NCI-H748 (cell line): ENCODE data around the gene TGFBI.

Source experiments
- DNase-seq: peaks from one replicate; lab custom pipeline; 2025; ENCODE audit not compliant: unreplicated experiment; lab: John Stamatoyannopoulos, UW

The TGFBI gene

DNA sequence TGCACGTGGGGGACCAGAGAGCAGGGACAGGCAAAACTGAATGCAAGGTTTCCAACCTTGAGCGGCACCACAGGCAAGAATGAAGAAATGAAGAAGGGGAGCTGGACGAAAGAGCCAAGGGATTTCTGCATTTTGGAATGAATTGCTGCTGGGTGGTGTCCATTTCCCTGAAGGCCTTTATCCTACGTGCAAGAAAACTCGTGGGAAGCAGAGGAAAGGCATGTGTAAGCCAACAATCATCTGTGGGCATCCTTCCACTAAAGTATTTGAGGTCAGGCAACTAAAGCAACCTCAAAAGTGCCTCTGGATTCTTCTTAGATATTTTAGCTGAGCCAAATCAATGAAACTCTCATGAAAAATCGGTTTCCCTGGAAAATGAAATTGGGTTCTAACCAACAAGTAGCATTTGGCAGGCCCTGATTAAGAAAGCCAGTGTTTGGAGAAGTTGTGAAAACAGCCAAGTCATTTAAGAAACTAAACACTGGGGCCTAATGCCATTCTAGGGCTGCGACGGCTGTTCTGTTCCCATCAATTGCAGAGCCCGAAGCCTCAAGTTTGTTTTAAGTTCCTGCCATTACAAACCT lies 4.7 kb upstream of the TGFBI start:
- DNase-seq: no peak

DNA sequence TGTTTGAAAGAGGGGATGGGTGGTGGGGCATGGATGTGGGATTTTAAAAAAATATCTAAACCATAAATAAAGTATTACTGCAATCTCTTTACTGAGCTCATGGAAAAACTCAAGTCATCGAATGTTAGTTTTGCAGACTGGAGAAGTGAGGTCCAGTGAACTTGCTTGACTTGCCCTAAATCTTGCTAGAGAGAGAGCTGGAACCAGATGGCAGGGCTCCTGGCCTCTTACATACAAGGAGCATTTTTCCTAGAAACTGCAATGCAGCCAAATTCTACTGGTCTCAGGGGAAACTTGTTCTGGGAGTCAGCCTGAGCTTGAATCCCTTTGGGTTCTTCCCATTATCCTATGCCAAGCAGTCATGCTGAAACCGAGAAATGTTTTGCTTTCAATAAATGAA lies 2.9 kb upstream of the TGFBI start:
- DNase-seq: no peak

DNA sequence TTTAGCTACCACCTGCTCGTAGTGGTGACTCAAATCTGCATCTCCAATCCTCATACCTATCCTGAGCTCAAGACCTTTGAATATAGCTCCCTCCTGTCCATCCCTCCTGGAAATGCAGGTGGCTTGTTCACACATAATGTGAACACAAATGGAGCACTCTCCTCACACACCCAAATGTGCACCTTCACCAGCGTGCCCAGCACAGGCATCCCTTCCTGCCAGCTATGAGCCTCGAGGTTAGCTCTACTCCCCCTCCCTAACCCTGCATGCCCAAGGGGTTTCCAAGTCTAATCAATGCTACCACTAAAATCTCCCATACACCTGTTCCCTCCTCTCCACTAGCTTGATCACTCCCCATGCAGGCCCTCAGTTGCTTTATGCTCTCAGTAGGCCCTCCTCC lies 2.2 kb upstream of the TGFBI start:
- no peak for DNase-seq

DNA sequence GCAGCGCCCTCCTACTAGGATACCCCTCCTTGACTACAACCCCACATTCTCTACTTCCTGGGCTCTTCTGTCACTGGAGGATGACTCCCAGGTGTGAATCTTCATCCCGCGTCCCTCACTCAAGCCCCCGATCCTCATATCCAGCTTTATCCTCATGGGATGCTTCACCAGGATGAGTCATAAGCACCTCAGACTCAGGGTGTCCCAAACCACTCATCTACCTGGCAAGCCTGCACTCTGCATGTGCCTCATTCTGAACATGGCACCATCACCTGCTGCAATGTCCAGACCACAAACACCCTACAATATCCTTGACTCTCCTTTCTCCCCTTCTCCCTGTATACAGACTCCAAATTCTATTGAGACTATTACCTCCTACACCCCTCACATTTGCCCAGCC lies 1.5 kb upstream of the TGFBI start:
- no peak for DNase-seq

DNA sequence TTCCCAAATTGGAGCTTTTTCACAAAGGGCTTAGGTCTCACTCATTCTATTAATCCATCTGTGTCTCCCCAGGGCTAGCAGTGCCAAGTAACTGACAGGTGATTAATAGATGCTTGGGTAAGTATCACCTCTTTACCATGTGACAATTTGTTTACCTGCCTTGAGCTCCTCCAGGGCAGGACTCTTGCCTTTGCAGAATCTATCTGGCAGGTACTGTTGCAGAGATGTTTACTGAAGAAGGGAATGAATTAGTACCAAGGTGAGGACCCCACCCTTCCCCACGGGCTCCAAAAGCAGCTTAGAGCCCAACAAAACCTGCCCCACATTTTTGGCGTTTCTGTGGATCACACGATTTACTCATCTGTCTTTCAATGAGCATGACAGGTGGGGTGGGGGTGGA lies 698 bp upstream of the TGFBI start:
- no peak for DNase-seq

DNA sequence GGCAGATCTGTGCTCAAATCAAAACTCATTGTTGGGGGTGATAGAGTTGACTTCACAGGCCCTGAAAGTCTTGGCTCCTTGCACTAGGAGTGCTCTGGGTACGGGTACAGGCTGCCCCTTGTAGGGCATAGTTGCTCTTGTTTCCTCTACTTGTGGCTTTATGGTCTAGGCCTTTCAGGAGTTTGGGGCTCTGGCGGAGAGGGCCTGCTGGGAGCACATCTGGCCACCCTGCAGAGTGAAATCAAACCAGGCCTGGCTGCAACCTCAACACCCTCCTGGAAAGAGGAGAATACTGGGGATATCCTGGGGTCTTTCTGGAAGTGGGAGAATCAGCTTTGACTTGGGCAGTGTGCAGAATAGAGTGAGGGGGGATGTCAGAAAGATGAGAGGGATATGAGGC lies 1.5 kb downstream of the TGFBI start:
- no peak for DNase-seq

DNA sequence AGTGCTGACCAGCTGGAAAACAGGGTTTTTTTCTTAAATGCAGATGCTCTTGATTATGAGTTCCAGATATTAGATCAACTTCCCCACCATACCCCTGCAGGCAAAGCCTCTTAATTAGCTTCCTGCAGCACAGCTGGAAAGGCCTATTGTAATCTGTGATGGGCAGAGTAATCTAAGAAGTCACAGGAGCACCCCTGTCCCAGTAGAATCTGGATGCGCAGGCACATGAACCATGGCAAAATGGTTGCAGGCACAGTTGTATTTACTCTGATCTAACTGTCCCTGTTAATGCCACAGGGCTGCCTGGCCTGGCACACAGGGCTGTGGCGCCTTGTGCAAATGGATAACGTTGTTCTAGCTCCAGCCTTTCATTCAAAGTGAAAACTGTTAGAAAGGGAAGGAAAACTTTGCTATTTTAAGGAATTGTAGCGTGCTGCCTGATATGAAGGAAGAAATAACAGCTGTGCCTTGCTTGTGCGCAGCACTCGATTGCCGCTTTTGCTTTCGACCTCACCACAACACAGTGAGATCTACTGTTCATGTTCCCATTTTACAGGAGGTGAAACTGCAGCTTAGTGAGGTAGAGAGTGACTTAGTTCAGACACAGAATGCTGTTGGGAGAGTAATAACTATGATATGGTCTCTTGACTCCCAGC lies 2.3 kb downstream of the TGFBI start:
- DNase-seq: no peak

DNA sequence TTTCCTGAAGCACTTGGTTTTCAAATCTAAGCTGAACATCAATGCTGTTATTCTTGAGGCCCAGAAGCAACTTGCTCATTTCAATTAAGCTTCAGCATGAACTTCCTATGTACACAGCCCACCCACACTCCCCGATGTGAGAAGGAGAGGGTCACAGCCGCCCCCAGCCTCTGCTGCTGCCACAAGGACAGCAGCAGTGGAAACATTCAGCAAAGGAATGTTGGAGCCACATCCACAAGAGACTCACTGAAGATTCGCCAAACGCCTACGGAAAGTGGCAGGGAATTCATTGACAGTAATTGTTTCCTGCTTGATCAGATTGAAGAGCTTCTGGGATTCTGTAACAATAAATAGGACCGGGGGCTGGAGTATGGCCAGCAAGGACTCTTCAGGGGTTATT lies 2.9 kb downstream of the TGFBI start:
- DNase-seq: no peak

DNA sequence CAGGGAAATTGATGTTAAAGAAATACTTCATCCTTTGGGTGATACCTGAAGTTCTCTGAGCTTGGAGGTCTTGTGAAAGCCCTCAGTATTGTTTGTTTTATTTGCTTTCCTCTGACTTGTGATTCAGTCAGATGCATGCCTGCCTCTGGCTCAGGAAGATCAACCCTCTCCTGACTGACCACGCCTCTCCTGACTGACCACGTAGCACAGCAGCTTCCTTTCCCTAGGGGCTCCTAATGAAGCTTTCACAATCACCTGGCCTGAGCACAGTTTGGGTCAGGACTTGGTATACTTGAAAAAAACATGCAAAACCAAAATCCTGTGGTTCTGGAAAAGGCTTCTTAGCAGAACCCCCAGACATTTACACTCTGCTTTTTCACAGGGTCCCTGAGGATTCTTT lies 3.8 kb downstream of the TGFBI start:
- no peak for DNase-seq

DNA sequence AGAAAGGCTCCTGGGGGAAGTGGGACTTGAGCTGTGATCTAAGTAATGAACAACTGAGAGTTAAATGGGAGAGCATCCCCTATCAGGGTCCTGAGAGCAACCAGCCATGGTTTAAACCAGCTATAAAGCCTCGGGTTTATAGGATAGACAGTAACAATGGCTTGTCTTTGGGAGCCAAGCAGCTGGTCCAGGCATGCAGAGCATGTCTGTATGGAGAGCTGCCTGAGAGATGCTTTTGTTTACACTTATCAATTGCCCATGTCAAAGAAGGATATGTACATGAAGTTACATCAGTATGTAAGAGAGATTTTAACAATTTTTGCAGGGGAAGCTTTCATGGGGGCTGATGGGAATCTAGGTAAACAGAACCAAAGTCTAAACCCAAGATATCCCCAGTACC lies 4.4 kb downstream of the TGFBI start:
- peak; percentile 13 for DNase-seq

DNA sequence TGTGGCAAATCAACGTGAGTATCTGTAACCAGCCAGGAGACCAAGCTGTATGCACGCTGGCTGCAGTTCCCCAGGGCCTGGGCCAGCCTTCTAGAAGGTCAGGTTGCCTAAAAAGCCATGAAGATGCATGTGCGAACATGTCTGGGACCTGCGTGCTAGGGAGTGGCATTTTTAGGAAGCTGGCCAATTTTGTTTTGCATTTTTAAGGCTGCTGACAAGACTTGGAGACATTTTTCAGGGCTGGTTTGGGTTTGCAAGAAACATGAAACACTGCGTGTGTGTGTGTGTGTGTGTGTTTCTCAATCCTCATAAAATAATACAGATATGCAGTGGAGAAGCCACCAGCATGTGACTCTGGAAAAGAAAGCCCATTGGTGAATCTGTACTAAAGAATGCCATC lies 5.1 kb downstream of the TGFBI start:
- DNase-seq: no peak

DNA sequence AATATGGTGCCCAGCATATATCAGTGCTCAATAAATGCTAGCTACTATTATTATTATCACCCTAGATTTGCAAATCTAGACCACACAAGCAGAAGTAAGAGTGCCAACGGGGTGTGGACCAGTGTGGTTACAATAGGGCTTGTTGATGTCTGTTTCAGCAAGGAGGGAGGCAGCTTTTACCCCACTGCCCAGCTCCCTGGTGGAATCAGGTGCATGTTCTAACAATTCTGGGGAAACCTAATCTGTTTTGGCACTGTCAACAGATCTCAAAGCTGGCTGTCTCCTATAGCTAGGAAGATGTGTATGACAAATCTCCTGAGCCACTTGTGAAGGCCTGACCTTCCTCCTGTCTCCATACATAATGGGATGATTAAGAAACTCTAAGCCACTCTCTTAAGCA lies 5.7 kb downstream of the TGFBI start:
- no peak for DNase-seq

DNA sequence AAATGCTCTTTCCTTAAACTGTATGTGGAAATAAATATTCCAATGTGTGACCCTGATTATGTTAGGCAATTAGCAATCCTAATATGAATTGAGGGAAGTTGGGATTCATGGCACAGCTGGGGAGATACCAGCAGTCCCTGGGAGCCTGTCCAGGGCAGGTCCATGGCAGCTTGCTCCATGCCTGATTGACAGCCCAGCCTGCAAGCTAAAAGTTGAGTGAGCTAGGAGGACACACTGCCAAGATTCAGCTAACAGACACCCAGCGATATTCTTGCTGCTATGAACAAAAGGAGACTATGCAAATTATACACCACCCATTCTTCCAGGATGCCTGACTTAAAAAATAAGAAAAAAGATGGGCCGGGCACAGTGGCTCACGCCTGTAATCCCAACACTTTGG lies 6.2 kb downstream of the TGFBI start:
- DNase-seq: no peak

DNA sequence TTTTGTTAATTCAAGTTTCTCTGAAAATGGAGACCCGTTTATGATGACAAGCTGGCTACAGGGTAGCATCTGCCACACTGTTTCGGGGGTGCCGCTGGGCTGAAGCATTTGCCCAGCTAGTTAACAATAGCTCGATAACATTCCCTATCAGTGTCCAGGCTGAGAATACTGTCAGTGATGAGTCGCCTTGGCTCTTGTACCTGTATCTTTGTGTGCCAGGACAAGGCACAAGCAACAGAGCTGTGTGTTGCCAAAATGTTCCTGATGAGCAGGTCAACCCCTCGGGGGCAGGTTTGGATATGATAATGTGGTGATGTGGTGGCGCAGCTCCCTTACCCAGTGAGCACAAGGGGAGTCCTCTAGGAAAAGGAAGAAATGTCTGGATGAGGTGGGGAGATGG lies 7.0 kb downstream of the TGFBI start:
- no peak for DNase-seq

DNA sequence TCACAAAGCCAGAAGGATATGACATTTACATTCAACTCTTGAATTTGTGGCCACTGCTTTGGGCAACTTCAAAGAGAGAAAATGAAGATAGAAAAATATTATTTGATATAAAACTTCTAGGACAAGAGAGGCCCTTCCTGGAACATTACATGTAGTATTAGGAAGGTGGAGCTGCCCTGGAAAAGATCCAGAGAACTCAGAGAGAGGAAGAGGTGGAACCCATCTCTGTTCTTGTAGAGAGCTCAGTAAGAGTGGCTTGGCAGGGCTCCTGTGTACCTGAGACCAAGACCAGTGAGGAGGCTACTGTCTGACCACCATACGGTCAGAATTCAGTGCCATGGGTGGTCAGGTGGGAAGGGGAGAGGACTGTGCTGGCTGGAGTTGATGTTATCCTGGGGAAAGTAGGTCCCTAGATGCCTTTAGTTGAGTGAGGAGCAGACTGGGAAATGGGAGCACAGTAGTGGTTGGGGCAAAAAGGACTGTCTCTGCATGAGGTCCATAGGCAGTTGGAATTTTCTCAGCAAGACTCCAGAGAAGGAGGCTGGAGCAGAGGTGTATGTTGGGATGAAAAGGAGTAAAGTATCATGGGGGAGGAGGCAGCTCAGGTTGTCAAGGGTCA lies 7.6 kb downstream of the TGFBI start:
- no peak for DNase-seq

DNA sequence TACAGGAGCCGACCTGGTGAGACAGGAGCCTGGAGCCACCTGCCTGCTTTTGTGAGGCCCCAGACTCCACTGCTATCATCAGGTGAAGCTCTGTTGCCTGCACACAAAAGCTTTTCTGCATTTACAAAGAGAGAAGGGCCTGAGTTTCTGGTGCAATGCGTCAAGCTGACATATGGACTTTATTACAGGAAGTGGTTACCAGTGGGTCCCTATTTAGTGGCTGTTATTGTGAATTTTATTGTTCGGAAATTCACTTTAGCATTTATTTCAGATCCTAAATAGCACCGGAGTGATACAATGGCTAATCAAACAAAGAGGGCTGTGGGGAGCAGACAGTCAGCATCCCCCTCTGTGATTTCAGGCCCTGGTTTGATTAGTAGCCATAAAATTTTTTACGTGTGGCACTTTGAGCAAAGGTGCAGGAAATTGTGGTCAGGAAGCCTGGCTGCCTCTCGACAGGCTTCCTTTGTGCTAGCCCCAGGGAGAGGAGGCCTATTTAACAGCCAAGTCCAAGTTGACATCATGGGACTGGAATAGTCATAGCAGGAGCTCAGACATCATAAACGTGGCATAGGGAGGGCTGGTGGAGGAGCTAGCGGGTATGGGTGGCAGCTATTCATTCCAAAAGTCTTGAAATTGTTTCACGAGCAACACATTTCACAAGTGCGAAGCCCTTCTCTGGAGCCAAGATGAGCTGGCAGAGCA lies 8.4 kb downstream of the TGFBI start:
- DNase-seq: peak; percentile 96

DNA sequence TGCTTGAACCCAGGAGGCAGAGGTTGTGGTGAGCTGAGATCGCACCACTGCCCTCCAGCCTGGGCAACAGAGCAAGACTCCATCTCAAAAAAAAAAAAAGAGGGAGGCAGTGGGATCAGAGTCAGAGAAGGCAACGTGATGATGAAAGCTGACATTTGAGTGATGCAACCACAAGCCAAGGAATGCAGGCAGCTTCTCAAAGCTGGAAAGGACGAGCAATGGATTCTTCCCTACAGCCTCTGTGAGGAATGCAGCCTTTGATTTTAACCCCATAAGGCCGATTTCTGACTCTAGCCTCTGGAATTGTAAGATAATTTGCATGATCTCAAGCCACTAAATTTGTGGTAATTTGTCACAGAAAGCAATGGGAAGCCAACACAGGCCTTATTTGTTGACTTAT lies 9.8 kb downstream of the TGFBI start:
- DNase-seq: no peak

DNA sequence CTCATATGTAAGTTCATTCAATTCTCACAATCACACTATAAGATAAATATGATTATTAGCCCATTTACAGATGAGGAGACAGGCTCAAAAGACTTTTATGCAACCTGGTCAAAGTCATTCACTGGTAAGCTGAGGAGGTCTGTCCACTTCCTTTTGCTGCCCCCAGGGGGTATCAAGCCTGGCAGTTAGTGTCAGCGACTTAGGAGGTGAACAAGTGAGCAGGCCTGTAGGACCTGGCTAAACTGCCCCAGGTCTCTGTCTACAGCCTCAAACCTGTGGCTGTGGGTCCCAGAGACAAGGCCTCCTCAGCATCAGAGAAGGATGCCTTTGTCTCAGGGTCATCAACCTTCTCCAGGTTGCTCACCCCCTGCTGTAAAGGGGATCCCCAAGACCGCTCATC lies 10.4 kb downstream of the TGFBI start:
- no peak for DNase-seq

DNA sequence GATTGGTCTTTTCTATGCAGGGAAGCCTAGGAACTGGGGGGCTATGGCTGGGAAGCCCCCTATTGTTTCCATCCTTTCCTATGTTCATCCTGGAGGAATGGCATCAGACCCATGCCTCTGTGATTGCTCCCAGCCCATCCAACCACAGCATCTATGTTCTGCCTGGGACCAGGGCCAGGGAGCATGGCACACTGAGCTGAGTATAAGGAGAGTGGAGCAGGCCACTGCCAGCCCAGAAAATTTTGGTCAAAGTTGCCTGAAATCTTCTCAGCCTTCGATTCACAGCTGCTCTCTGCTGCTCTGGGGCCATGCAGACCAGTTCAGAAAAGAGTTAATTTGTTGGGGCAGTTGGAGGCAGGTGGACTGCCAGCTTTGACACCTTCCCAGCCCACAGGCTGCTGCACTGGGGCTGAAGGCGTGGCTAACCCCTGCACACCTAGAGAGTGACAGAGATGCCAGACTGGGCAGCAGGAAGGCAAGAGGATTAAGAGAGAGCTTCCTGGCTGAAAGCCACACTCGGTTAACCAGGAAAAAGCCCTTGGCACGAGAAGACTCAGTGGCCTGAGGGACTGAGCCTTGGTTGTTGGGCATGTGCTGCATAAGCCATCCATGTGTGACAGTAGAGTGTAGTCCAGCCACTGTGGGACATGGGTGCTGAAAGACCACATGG lies 12.1 kb downstream of the TGFBI start:
- no peak for DNase-seq

DNA sequence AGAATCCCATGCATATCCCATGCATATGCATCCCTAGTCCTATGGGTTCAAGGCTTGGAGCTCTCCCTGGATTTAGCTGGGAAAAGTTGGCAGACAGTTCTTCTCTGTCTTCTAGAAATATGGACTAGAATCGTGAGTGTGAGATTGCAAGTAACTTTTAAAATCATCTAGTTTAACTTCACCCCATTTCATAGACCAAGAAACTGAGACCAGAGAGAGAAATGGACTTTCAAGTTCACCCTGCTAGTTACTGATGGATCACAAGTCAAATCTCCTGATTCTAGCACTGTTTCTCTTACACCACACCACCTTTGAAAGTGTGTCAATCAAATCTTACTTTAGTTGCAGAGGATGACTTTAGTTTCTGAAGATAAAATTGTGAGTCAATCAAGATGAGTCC lies 13.4 kb downstream of the TGFBI start:
- DNase-seq: no peak

DNA sequence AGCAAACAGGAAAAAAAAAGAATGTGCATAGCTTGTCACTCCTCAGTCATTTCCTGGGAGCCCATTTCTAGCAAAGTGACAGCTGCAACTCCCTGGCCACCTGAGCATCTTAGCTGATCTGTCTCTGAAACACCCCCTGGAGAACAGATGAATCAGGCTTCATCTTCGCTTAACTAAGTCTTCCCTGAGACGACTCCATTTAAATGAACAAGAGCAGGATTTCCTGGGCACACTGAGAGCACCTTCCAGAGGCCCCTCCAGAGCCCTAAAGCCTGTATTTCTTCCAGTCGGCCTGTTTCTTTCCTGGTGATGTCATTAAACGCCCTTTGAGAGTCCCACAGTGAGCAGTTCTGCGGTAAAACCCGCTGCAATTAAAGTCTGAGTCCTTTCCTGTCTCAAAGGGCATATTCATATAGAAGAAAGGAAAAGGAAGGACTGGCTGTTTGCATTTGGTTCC lies 13.9 kb downstream of the TGFBI start:
- no peak for DNase-seq

DNA sequence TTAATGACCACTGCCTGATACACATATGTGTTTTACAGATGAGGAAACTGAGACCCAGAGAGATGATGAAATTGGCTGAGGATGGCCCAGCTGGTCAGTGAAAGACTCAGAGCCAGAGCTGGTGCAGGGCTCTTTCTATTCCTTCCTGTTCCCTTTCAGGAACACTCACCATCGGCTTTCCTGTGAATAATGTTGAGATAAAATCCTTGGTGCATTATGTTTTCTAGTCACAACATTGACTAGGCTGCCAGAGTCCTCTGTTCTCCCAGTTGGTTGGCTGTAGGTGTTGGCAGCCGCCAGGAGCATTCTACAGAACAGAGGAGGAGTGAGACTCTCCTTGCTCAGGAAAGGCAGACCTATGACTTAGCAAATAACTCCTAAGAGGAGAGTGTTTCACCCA lies 14.8 kb downstream of the TGFBI start:
- no peak for DNase-seq
